ENCODE results near the gene DYRK4. TPM values are rescaled to one million over a fixed set of nuclear protein-coding genes. Genes with fewer than 3 reads are reported as not detected.

The DYRK4 gene
- total and polyA plus RNA-seq, 8 donors, result 15.2 to 50.2 (median 20.7) TPM

DNA sequence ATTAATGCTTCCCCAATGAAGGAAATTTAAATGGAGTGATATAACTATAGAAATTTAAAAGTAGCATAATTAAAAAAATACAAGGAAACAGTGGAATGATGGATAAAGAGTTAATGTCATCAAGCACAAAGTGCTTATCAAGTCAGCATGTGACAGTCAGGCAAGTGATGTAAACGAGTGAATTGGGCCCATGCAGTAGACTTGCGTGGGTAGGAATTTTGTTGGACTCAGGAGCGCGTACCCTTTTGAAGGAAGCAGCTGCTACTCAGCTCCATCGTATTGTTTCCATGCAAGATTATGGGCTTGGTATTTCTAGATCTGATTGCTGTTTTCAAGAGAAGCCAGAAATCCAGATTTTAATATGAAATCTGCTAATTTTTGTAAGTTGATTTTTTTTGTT is 4.4 kb upstream of the DYRK4 start:
- Histone ChIP-seq H3K4me3 (no peak overlapping the region), H3K4me1 (peaks cover 0 to 6% (median 0%) of the 10 kb centered on the region in 3 donors), H3K36me3 (no peaks in the 10 kb centered on the region), H3K27me3 (no peaks in the 10 kb centered on the region), H3K9me3 (no peaks in the 10 kb centered on the region), H3K27ac (no peak overlapping the region)
- DNase-seq (no peak), ATAC-seq (no peak), FAIRE-seq (no peak)
- 80% methylated on average over 5 of the region's 5 CpGs for WGBS, 2 donors
- intact Hi-C loops (cut with DNase I), result no loop called here
- no peak for TF ChIP-seq CTCF (IDR thresholded peaks at IDR 0.05)

DNA sequence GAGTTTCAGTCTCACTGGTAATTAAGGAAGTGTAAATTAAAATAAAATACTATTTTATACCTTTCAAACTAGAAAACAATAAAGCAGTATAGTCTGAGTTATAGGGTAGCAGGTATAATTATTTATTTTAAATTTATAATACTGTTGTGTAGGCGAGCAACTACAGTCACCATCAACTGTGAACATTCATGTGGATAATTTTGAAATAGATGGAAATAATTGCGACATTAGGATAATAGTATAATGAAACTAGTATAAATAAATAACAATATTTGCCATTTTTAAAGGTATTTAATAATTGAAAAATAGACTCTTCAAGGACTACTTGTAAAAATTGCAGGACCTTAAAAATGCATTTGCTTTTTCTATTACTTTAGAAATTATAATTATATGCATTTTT is 3.8 kb upstream of the DYRK4 start:
- intact Hi-C loops (cut with DNase I), result no loop called here
- FAIRE-seq, result no peak
- TF ChIP-seq CTCF (IDR thresholded peaks at IDR 0.05), result no peak
- ATAC-seq, result no peak
- Histone ChIP-seq H3K27ac (no peak overlapping the region), H3K4me3 (no peak overlapping the region), H3K9me3 (no peaks in the 10 kb centered on the region), H3K27me3 (no peaks in the 10 kb centered on the region), H3K36me3 (no peaks in the 10 kb centered on the region), H3K4me1 (peaks cover 0 to 6% (median 0%) of the 10 kb centered on the region in 3 donors)
- WGBS, 2 donors, result 92% methylated on average over 2 of the region's 2 CpGs
- DNase-seq, result no peak

- WGBS, 2 donors, result 67 to 74% methylated on average over 3 of the region's 3 CpGs
- no peak for FAIRE-seq
- no peak for TF ChIP-seq CTCF (IDR thresholded peaks at IDR 0.05)
These were observed 1.3 kb downstream of the DYRK4 start for GRCh38 chr12:4563336-4563735.

DNA sequence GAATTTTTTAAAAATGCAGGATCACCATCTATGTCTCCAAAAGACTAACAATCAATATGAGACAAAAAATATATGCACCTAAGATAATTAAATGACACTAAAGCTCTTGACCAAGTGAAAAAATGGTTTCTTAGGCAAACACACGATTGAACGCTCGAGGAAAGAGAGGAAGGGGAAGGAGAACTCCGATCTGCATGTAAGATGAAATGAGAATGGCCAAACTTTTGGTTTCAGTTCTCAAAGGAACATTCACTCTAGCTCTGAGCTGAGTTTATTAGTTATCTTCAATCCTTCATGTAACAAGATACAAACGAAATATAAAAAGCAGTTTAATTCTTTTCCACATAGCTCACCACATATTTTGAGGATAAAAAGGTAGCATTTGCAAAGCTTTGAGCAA is 2.8 kb downstream of the DYRK4 start:
- no peak for FAIRE-seq
- Histone ChIP-seq H3K27ac (no peak overlapping the region), H3K27me3 (no peaks in the 10 kb centered on the region), H3K4me3 (no peak overlapping the region), H3K36me3 (no peaks in the 10 kb centered on the region), H3K9me3 (no peaks in the 10 kb centered on the region), H3K4me1 (peaks cover 0 to 6% (median 0%) of the 10 kb centered on the region in 3 donors)
- intact Hi-C loops (cut with DNase I), result no loop called here
- no peak for DNase-seq
- TF ChIP-seq CTCF (IDR thresholded peaks at IDR 0.05), result no peak
- no peak for ATAC-seq
- 56 to 66% methylated on average over 5 of the region's 5 CpGs for WGBS, 2 donors

More at GRCh38 chr12:4563336-4563735, 1.3 kb downstream of the DYRK4 start:
- Histone ChIP-seq H3K9me3 (no peaks in the 10 kb centered on the region), H3K36me3 (no peaks in the 10 kb centered on the region), H3K27me3 (no peaks in the 10 kb centered on the region), H3K4me1 (peaks cover 0 to 6% (median 0%) of the 10 kb centered on the region in 3 donors), H3K4me3 (no peak overlapping the region), H3K27ac (no peak overlapping the region)
- DNase-seq (no peak), ATAC-seq (no peak)
- intact Hi-C loops (cut with DNase I), result no loop called here

DNA sequence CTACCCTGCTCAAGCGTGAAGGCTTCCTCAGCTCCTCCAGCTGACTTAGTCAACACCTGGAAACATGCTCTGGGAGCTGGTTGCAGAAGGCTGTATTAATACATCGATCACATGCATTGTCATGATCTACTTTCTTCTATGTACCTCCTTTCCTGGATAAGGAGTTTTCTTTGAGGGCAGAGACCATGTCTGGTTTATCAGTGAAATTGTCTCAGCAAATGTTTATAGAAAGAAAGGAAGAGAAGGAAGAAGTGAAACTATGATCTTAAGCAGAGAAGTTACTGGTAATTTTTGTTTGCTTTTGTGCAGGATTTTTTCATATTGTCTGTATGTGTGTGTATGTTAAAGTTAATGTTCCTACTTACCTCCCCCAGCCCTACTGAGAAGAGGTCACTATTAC is 4.5 kb downstream of the DYRK4 start:
- no peak for ATAC-seq
- H3K27me3 ChIP-seq, result no peaks in the 10 kb centered on the region
- H3K27ac ChIP-seq, result peak overlapping the region in 1 of 4 donors; percentile 12
- no peak overlapping the region for H3K4me3 ChIP-seq
- no peak for DNase-seq
- no peaks in the 10 kb centered on the region for H3K36me3 ChIP-seq
- peaks cover 0 to 6% (median 0%) of the 10 kb centered on the region in 3 donors for H3K4me1 ChIP-seq
- no peaks in the 10 kb centered on the region for H3K9me3 ChIP-seq
- no peak for TF ChIP-seq CTCF (IDR thresholded peaks at IDR 0.05)
- no peak for FAIRE-seq
- intact Hi-C loops (cut with DNase I), result no loop called here
- 76 to 81% methylated on average over 2 of the region's 2 CpGs for WGBS, 2 donors

Data from pancreas (tissue), 10 donors.